Measurements from ENCODE around the gene MYG1. TPM values are rescaled to one million over a fixed set of nuclear protein-coding genes. Genes with fewer than 3 reads are reported as not detected.
A peak's percentile ranks its signal among the peaks of the same experiment; 100 is the strongest.

The MYG1 gene
- total and polyA plus RNA-seq, 2 of the 4 experiments (the other 2 are of a cell fraction) = 49.8 to 63.7 TPM

DNA sequence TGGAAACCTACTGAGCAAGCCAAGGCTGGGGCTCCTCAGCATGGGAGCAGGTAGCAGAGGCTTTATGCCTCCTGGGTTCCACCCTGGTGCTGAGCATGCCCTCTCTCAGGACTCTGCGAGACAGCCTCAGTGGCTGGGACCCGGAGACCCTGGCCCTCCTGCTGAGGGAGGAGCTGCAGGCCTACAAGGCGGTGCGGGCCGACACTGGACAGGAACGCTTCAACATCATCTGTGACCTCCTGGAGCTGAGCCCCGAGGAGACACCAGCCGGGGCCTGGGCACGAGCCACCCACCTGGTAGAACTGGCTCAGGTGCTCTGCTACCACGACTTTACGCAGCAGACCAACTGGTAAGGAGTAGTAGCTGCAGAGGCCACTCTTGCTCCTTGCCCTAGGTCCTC lies 23.0 kb upstream of the MYG1 start:
- WGBS, 2 experiments (ENCODE audit: extremely low coverage in 2 of 2, insufficient read length in 1 of 2) = 97% methylated on average over 6 of the region's 11 CpGs; no CpG with 5 or more reads in 1 of the 2 experiments
- Histone ChIP-seq H3K18ac (ENCODE audit: low read depth, low read length) (no peak overlapping the region), H3K79me1 (ENCODE audit: low read depth in 1 of 2, low read length in 2 of 2) (peaks cover 7 to 23% of the 10 kb centered on the region in 2 experiments; a peak in 3 of 4 replicates), H3K56ac (ENCODE audit: extremely low read depth, insufficient read depth, low read length) (no peak overlapping the region), H3K9ac (ENCODE audit: low read depth, low read length) (no peak overlapping the region), H2AK9ac (replicated peaks; ENCODE audit: low read depth, low read length, poor library complexity) (peak overlapping the region; percentile 55), H4K91ac (ENCODE audit: insufficient read depth, low read depth, low read length) (no peak overlapping the region), H3K36me3 (ENCODE audit: control insufficient read depth, insufficient read depth, low read length) (peaks cover 9% of the 10 kb centered on the region), H3K9me1 (ENCODE audit: insufficient read depth, low read length) (no peaks in the 10 kb centered on the region), H2AK5ac (ENCODE audit: low read depth, low read length) (no peak overlapping the region), H3K9me3 (ENCODE audit: control insufficient read depth, insufficient read depth, low read length) (no peaks in the 10 kb centered on the region), H3K4me2 (ENCODE audit: low read depth, low read length) (no peak overlapping the region), H3K27me3 (ENCODE audit: control insufficient read depth, insufficient read depth, low read length) (no peaks in the 10 kb centered on the region), H3K4ac (ENCODE audit: low read depth, low read length) (no peak overlapping the region), H3K14ac (replicated peaks; ENCODE audit: low read depth, low read length) (no peak overlapping the region), H3K23ac (ENCODE audit: low read depth, low read length) (no peak overlapping the region), H4K5ac (ENCODE audit: low read depth, low read length) (no peak overlapping the region), H3K4me3 (ENCODE audit: insufficient read depth, low read depth, low read length) (no peak overlapping the region), H2BK120ac (ENCODE audit: low read depth, low read length) (no peak overlapping the region), H3K27ac (ENCODE audit: insufficient read depth, low read length) (no peak overlapping the region), H2AFZ (replicated peaks; ENCODE audit: low read length, poor library complexity) (no peak overlapping the region), H3K4me1 (ENCODE audit: control insufficient read depth, insufficient read depth, low read length) (no peaks in the 10 kb centered on the region), H4K20me1 (ENCODE audit: insufficient read depth, low read length) (no peaks in the 10 kb centered on the region), H4K8ac (ENCODE audit: low read depth in 2 of 2, low read length in 2 of 2) (no peak overlapping the region), H2BK20ac (ENCODE audit: low read depth, low read length) (no peak overlapping the region), H2BK15ac (ENCODE audit: low read depth, low read length) (no peak overlapping the region), H2BK5ac (ENCODE audit: low read depth, low read length, poor library complexity, severe bottlenecking) (no peak overlapping the region)
- ChIA-PET POLR2A (ENCODE audit: unreplicated experiment) (interaction anchor here (0.5 kb wide), 1 partner anchor 22 kb away, joined by 3 read pairs; no protein-coding TSS in a partner anchor), CTCF (no interaction called here)
- dilution Hi-C loops (cut with HindIII; ENCODE audit: low sequenced_read_pairs, unreplicated experiment) = no loop called here
- in situ Hi-C loops (cut with MboI; ENCODE audit: low sequenced_read_pairs) = no loop called here
- TF ChIP-seq RCOR1 (IDR thresholded peaks at IDR 0.05; ENCODE audit: insufficient replicate concordance, low read length) = no peak
- no peak for TF ChIP-seq BHLHE40 (IDR thresholded peaks at IDR 0.05; ENCODE audit: low read depth, low read length)
- DNase-seq (no peak), ATAC-seq (ENCODE audit: low read depth) (no peak)
- BruUV-seq (replicated peaks) = no TSS peak
- intact Hi-C loops (cut with micrococcal nuclease) = no loop called here

Data from IMR-90 (cell line).